H9 (cell line): ENCODE data around the gene ANKRD42. TPM values are rescaled to one million over a fixed set of nuclear protein-coding genes. Genes with fewer than 3 reads are reported as not detected.

ENCODE experiments used
- DNase-seq: peaks from one replicate; pipeline ENCODE4 v3.0.0-alpha.2; 2017
- H2AFZ ChIP-seq: one replicate; pipeline ENCODE4 v1.6.1; 2013; ENCODE audit warnings: mild to moderate bottlenecking, low read length, control low read depth, moderate library complexity
- H2AK5ac ChIP-seq: 2 replicates; pipeline ENCODE4 v1.6.1; 2013; ENCODE audit warnings: low read length, control low read depth, mixed read lengths; ENCODE audit not compliant: insufficient read length
- H2BK120ac ChIP-seq: one replicate; pipeline ENCODE4 v1.6.1; 2013; ENCODE audit warnings: low read depth, mild to moderate bottlenecking, low read length, control low read depth, inconsistent platforms; ENCODE audit not compliant: poor library complexity, severe bottlenecking
- H2BK12ac ChIP-seq: 2 replicates; pipeline ENCODE4 v1.6.1; 2013; ENCODE audit warnings: low read length, control low read depth, mixed read lengths, low read depth; ENCODE audit not compliant: insufficient read length
- H2BK15ac ChIP-seq: 2 replicates; pipeline ENCODE4 v1.6.1; 2013; ENCODE audit warnings: low read depth, low read length, control low read depth
- H2BK20ac ChIP-seq: one replicate; pipeline ENCODE4 v1.6.1; 2013; ENCODE audit warnings: low read depth, mild to moderate bottlenecking, low read length, control low read depth, inconsistent platforms; ENCODE audit not compliant: poor library complexity, severe bottlenecking
- H2BK5ac ChIP-seq: 2 replicates; pipeline ENCODE4 v1.6.1; 2013; ENCODE audit warnings: low read length, control low read depth, mixed read lengths; ENCODE audit not compliant: insufficient read length
- H3K14ac ChIP-seq: 2 replicates; pipeline ENCODE4 v1.6.1; 2013; ENCODE audit warnings: low read length, control low read depth; ENCODE audit not compliant: insufficient read depth
- H3K18ac ChIP-seq: 2 replicates; pipeline ENCODE4 v1.6.1; 2013; ENCODE audit warnings: low read depth, mild to moderate bottlenecking, mixed read lengths, low read length, control low read depth; ENCODE audit not compliant: insufficient read length
- H3K23ac ChIP-seq: 2 replicates; pipeline ENCODE4 v1.6.1; 2013; ENCODE audit warnings: low read length, control low read depth, mixed read lengths, low read depth; ENCODE audit not compliant: insufficient read length
- H3K23me2 ChIP-seq: 2 replicates; pipeline ENCODE4 v1.6.1; 2013; ENCODE audit warnings: low read depth, mild to moderate bottlenecking, mixed read lengths, low read length, control low read depth; ENCODE audit not compliant: insufficient read length, poor library complexity, severe bottlenecking
- H3K27ac ChIP-seq: 2 replicates; pipeline ENCODE4 v1.5.1; 2013; ENCODE audit warnings: low read length, control low read depth, mixed read lengths, low read depth; ENCODE audit not compliant: insufficient read length
- H3K27me3 ChIP-seq: 2 replicates; pipeline ENCODE4 v1.6.1; 2013; ENCODE audit warnings: low read length, control low read depth, inconsistent platforms; ENCODE audit not compliant: insufficient read depth
- H3K4ac ChIP-seq: 2 replicates; pipeline ENCODE4 v1.6.1; 2013; ENCODE audit warnings: low read depth, mild to moderate bottlenecking, control low read depth, inconsistent platforms, low read length, moderate library complexity
- H3K4me1 ChIP-seq: 2 replicates; pipeline ENCODE4 v1.6.1; 2013; ENCODE audit warnings: low read length, control low read depth, inconsistent platforms; ENCODE audit not compliant: insufficient read depth
- H3K4me2 ChIP-seq: 2 replicates; pipeline ENCODE4 v1.6.1; 2013; ENCODE audit warnings: low read length, control low read depth, mixed read lengths; ENCODE audit not compliant: insufficient read length, insufficient read depth
- H3K56ac ChIP-seq: 2 replicates; pipeline ENCODE4 v1.6.1; 2013; ENCODE audit warnings: low read depth, mild to moderate bottlenecking, mixed read lengths, low read length, control low read depth; ENCODE audit not compliant: insufficient read length
- H3K79me1 ChIP-seq: 2 replicates; pipeline ENCODE4 v1.6.1; 2013; ENCODE audit warnings: low read depth, mild to moderate bottlenecking, moderate library complexity, low read length, control low read depth, inconsistent platforms; ENCODE audit not compliant: insufficient read depth, poor library complexity, severe bottlenecking
- H3K79me2 ChIP-seq: 2 replicates; pipeline ENCODE4 v1.6.1; 2013; ENCODE audit warnings: low read length, control low read depth, inconsistent platforms; ENCODE audit not compliant: insufficient read depth
- H3K9ac ChIP-seq: 2 replicates; pipeline ENCODE4 v1.6.1; 2013; ENCODE audit warnings: low read length, control low read depth, mixed read lengths; ENCODE audit not compliant: insufficient read length; ENCODE audit errors: extremely low read depth
- H3K9me3 ChIP-seq: one replicate; pipeline ENCODE4 v1.6.1; 2013; ENCODE audit warnings: low read depth, low read length, inconsistent platforms; ENCODE audit not compliant: control insufficient read depth
- H3T11ph ChIP-seq: one replicate; pipeline ENCODE4 v1.6.1; 2013; ENCODE audit warnings: mild to moderate bottlenecking, low read length, control low read depth, inconsistent platforms
- H4K20me1 ChIP-seq: one replicate; pipeline ENCODE4 v1.6.1; 2013; ENCODE audit not compliant: control insufficient read depth, insufficient read length, insufficient read depth
- H4K5ac ChIP-seq: 2 replicates; pipeline ENCODE4 v1.6.1; 2013; ENCODE audit warnings: low read depth, mild to moderate bottlenecking, mixed read lengths, low read length, control low read depth; ENCODE audit not compliant: insufficient read length
- H4K8ac ChIP-seq: replicated peaks from 2 replicates; pipeline ENCODE4 v1.6.1; 2013; ENCODE audit warnings: low read length, control low read depth, mixed read lengths, low read depth; ENCODE audit not compliant: insufficient read length
- H4K91ac ChIP-seq: 2 replicates; pipeline ENCODE4 v1.6.1; 2013; ENCODE audit warnings: low read depth, mild to moderate bottlenecking, moderate library complexity, mixed read lengths, low read length, control low read depth; ENCODE audit not compliant: insufficient read length
- H3K27ac Mint-ChIP-seq, 3 experiments: 2 replicates in 2 of 3; 3 replicates in 1 of 3; pipeline ENCODE4 v1.8.0; 2020 to 2021; ENCODE audit warnings: mixed read lengths in 3 of 3, mild to moderate bottlenecking in 1 of 3, moderate library complexity in 1 of 3
- H3K27me3 Mint-ChIP-seq: 2 replicates; pipeline ENCODE4 v1.8.0; 2021; ENCODE audit warnings: low read depth, mild to moderate bottlenecking, moderate library complexity, mixed read lengths
- H3K36me3 Mint-ChIP-seq, 3 experiments: 2 replicates in 2 of 3; 3 replicates in 1 of 3; pipeline ENCODE4 v1.8.0; 2020 to 2021; ENCODE audit warnings: low read depth in 3 of 3, mixed read lengths in 3 of 3; ENCODE audit not compliant: insufficient read depth in 1 of 3
- H3K4me1 Mint-ChIP-seq, 2 experiments: 2 replicates each; pipeline ENCODE4 v1.8.0; 2020; ENCODE audit warnings: mixed read lengths in 2 of 2
- H3K4me3 Mint-ChIP-seq, 2 experiments: 2 replicates in 1 of 2; 3 replicates in 1 of 2; pipeline ENCODE4 v1.8.0; 2020 to 2021; ENCODE audit warnings: mild to moderate bottlenecking in 2 of 2, mixed read lengths in 2 of 2, moderate library complexity in 1 of 2
- H3K9me3 Mint-ChIP-seq, 2 experiments: 2 replicates in 1 of 2; 3 replicates in 1 of 2; pipeline ENCODE4 v1.8.0; 2020; ENCODE audit warnings: mild to moderate bottlenecking in 2 of 2, mixed read lengths in 2 of 2, moderate library complexity in 1 of 2
- CTCF ChIP-seq: fragments of 200-600 bp; sonication (generic); conservative IDR thresholded peaks from 3 replicates; pipeline ENCODE4 v1.8.0; 2021; ENCODE audit warnings: antibody characterized with exemption, mild to moderate bottlenecking
- total RNA-seq: library from RNA; stranded (reverse); gene quantifications from 2 replicates; pipeline ENCODE4 v1.2.1, GENCODE V29; 2021

ANKRD42 gene
- total RNA-seq, 1 experiment from 2014 or later, result 4.9 TPM

- H3T11ph ChIP-seq, result no peak overlapping the region
- no peak overlapping the region for H3K9ac ChIP-seq
- H3K4me2 ChIP-seq, result no peak overlapping the region
- Mint-ChIP-seq H3K4me3 (no peak overlapping the region), H3K27ac (no peak overlapping the region; a peak in 1 of 7 replicates), H3K27me3 (no peaks in the 10 kb centered on the region), H3K36me3 (peaks cover 22 to 76% (median 63%) of the 10 kb centered on the region in 3 experiments), H3K4me1 (peaks cover 14 to 15% of the 10 kb centered on the region in 2 experiments), H3K9me3 (no peaks in the 10 kb centered on the region)
- peaks cover 7% of the 10 kb centered on the region for H3K79me1 ChIP-seq
- TF ChIP-seq CTCF, result no peak
- no peak overlapping the region for H3K56ac ChIP-seq
- H3K18ac ChIP-seq, result no peak overlapping the region
- no peak overlapping the region for H2BK12ac ChIP-seq
- H4K20me1 ChIP-seq, result no peaks in the 10 kb centered on the region
- no peak for DNase-seq
- H3K79me2 ChIP-seq, result peaks cover 11% of the 10 kb centered on the region; the same call in 1 of the 2 replicates
- H3K9me3 ChIP-seq, result no peaks in the 10 kb centered on the region
- no peak overlapping the region for H2AFZ ChIP-seq
- H2AK5ac ChIP-seq, result no peak overlapping the region
- no peak overlapping the region for H4K91ac ChIP-seq
- H2BK120ac ChIP-seq, result no peak overlapping the region
- H4K5ac ChIP-seq, result no peak overlapping the region
- H3K4me1 ChIP-seq, result no peaks in the 10 kb centered on the region
- H2BK20ac ChIP-seq, result no peak overlapping the region
- H3K23me2 ChIP-seq, result no peaks in the 10 kb centered on the region
- no peak overlapping the region for H3K27ac ChIP-seq
- no peaks in the 10 kb centered on the region for H3K27me3 ChIP-seq
- H3K4ac ChIP-seq, result no peak overlapping the region
- no peak overlapping the region for H4K8ac ChIP-seq
- H2BK5ac ChIP-seq, result no peak overlapping the region
- no peak overlapping the region for H3K14ac ChIP-seq
- H3K23ac ChIP-seq, result no peak overlapping the region
- H2BK15ac ChIP-seq, result no peak overlapping the region
Observed at GRCh38 chr11:83174008-83174407, 19.5 kb upstream of the ANKRD42 start.
